GM18868 (cell line): ENCODE results near the gene FGFBP2.
A peak's percentile ranks its signal among the peaks of the same experiment; 100 is the strongest.
"Not testable (repeated sequence)": the region's sequence is repeated elsewhere in the genome, so short reads cannot be mapped to it uniquely, and the experiment has no call there.

Source experiments
- ATAC-seq: cut with Tn5 transposase; IDR thresholded peaks from one replicate; pipeline ENCODE4 v1.9.1; 2021; ENCODE audit warnings: mild to moderate bottlenecking, moderate library complexity; ENCODE audit not compliant: unreplicated experiment

FGFBP2 gene

GRCh38 chr4:15931451-15932210, 31.3 kb downstream of the FGFBP2 start:
- ATAC-seq: no peak

GRCh38 chr4:15930314-15930713, 32.7 kb downstream of the FGFBP2 start:
- ATAC-seq: peak; percentile 63

GRCh38 chr4:15929540-15929939, 33.4 kb downstream of the FGFBP2 start:
- no peak for ATAC-seq

DNA sequence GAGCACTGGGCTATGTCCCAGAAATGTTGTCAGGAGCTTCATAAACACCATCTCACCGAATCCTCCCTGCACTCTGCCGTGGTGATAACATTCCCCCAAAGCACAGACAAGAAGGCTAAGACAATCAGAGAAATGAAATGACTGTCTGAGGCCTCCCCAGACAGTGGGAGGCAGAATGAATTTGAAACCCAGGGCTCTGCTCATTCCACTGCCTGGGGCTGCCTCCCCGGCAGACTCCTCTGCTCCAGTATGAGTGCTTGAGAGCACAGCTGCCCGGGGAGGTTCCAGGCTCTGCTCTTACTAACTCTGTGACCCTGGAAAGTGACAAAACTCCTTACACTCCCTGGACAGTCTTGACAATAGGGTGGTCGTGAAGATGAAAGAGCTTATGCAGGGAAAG, 34.1 kb downstream of the FGFBP2 start:
- ATAC-seq: no peak

GRCh38 chr4:15926486-15926885, 36.5 kb downstream of the FGFBP2 start:
- no peak for ATAC-seq

DNA sequence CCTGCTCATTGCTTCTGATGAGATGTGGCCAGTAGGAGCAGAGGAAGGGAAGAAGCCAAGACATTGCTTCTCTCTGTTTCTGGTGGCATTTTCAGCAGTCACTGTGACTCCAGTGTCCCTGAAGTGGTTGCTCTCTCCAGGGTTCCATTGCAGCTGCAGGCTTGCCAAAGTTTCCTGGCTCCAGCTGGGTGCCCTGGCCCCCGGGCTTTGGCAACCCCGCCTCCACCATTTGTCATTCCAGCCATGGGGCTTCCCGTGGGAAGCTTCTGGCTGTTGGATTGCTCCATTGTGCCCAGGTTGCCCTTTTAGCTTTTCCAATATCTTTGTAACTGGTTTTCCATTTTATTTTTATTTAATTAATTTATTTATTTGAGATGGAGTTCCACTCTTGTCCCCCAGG, 37.1 kb downstream of the FGFBP2 start:
- no peak for ATAC-seq

DNA sequence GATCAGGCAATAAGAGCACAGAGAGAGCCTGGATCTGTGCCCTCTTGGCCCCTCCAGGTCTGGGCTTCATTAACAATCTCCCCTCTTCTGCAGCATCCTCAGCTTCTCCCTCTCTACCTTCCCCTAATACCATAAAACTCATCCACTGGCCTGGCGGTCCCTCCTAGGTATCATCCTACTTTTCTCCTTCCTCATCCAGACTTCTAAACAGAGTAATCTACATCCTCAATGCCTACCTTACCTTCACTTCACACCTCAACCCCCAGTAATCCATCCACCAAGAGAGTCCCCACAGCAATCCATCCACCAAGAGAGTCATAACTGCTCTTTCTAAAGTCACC, 41.4 kb downstream of the FGFBP2 start:
- ATAC-seq: no peak

- no peak for ATAC-seq
Observed at GRCh38 chr4:15920723-15921591, 42.0 kb downstream of the FGFBP2 start.

GRCh38 chr4:15918484-15919129, 44.4 kb downstream of the FGFBP2 start:
- no peak for ATAC-seq

DNA sequence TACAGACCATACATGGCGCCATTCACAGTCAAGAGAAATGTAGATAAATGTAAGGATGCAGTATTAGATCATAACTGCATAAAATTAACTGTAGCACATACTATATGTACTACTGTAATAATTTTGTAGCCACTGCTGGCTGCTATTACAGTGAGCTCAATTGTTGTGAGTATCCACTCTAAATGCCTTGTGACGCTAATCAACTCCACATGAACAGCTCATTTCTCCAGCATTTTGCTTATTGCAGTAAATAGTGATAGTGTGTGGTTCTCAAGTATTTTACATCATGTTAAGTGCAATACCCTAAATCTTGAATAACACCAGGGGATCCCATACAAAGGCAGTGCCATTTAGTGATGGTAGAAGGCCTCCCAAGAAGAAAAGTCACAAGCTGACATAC, 45.7 kb downstream of the FGFBP2 start:
- ATAC-seq: no peak

GRCh38 chr4:15916358-15916757, 46.6 kb downstream of the FGFBP2 start:
- not testable (repeated sequence) for ATAC-seq

DNA sequence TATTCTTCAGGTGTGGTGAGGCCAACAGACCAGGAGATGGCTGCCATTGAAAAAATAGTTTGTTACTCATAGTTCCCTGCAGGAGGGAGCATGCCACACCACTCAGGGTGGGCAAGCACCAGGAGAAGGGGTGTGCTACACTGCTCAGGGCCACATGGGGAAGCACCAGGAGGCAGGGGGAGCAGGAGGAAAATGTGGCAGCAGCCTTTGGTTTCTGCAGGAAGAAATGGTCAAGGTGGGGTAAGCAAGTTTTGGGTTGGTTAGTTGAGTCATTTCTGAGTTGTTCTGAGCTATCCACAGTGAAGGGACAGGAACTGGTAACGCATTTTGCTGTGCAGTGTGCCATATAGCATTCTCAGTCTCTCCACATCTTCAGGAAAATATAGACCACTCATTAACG, 48.2 kb downstream of the FGFBP2 start:
- no peak for ATAC-seq

DNA sequence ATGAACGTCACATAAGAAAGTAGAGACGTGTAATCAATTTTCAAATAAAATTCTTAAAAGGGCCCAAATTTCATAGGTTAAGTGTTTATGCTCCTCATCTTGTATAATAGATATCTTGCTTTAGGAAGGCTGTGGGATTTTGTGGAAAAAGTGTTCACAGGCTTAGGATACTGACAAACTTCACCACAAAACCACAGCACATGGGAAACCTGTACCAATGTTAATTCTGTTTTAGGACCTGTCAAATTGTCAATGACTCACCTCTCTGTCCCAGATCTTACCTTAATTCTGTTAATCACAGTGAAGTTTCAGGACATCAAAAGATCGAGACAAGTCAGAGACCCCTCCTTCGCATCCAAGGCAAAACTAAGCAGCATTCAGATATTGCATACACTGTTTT, 48.7 kb downstream of the FGFBP2 start:
- no peak for ATAC-seq

DNA sequence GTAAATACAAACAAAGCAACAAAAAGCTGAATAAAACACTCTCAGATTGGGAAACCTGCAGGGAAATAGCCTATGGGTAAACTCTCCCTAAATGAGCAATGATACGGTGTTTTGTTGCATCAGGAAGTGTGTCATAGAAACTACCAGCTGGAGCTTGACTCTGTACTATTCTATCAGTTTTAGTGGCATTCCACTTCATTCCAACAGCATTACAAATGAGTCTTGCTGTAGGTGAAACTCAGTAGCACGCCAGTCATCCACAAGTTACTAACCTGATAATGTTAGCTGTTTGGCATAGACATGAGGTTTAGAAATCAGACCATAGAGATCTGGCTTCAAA, 49.4 kb downstream of the FGFBP2 start:
- no peak for ATAC-seq

GRCh38 chr4:15912961-15913630, 49.9 kb downstream of the FGFBP2 start:
- no peak for ATAC-seq

DNA sequence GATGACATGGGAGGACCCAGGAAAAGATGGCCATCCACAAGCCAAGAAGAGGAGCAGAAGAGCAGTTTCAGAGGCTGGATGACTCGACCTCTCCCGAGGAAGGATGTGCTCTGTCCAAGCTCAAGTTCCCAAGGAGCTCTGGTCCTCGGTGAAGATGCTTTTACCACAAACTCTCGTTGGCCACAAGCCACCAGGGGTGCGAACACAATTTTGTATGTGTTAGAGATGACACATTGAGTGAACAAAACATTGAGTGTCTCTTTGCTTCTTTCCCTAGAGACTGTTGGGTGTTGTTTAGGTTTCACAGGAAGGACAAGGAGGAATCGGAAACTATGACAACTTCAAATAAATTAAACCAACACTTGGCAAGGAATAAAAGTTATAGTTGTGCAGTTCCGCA, 50.7 kb downstream of the FGFBP2 start:
- ATAC-seq: no peak
